ENCODE measurements around the gene FER.

- TF ChIP-seq, protein P1, sequence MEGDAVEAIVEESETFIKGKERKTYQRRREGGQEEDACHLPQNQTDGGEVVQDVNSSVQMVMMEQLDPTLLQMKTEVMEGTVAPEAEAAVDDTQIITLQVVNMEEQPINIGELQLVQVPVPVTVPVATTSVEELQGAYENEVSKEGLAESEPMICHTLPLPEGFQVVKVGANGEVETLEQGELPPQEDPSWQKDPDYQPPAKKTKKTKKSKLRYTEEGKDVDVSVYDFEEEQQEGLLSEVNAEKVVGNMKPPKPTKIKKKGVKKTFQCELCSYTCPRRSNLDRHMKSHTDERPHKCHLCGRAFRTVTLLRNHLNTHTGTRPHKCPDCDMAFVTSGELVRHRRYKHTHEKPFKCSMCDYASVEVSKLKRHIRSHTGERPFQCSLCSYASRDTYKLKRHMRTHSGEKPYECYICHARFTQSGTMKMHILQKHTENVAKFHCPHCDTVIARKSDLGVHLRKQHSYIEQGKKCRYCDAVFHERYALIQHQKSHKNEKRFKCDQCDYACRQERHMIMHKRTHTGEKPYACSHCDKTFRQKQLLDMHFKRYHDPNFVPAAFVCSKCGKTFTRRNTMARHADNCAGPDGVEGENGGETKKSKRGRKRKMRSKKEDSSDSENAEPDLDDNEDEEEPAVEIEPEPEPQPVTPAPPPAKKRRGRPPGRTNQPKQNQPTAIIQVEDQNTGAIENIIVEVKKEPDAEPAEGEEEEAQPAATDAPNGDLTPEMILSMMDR (IDR thresholded peaks at IDR 0.05; ENCODE audit: poor library complexity), result no peak
- TF ChIP-seq EZH2phosphoT487 (IDR thresholded peaks at IDR 0.05; ENCODE audit: low read depth, severe bottlenecking, unreplicated experiment) (no peak), EZH2 (IDR thresholded peaks at IDR 0.05; ENCODE audit: borderline replicate concordance) (no peak)
Measured at GRCh38 chr5:108801776-108802175, 54.1 kb downstream of the FER start.
